Motor neuron (in vitro differentiated cells): ENCODE data around the gene INTS12. TPM values are rescaled to one million over a fixed set of nuclear protein-coding genes. Genes with fewer than 3 reads are reported as not detected.

Source experiments
- ATAC-seq, 8 experiments: fragments of 200-7000 bp; cut with Tn5 transposase; replicated peaks in 6 of 8; 2 replicates each; pipeline ENCODE4 v1.8.0; 2021; ENCODE audit warnings: mild to moderate bottlenecking in 8 of 8, moderate library complexity in 8 of 8
- H3K27ac ChIP-seq, 2 donors: fragments of 250-450 bp; sonication (Bioruptor Pico); 2 replicates each; pipeline ENCODE4 v1.9.0; 2021; ENCODE audit warnings: antibody characterized with exemption in 2 of 2, mild to moderate bottlenecking in 2 of 2, moderate library complexity in 1 of 2
- H3K4me1 ChIP-seq, 2 donors: fragments of 250-450 bp; sonication (Bioruptor Pico); replicated peaks in 1 of 2; 2 replicates each; pipeline ENCODE4 v1.6.1; 2021; ENCODE audit warnings: antibody characterized with exemption in 2 of 2, mild to moderate bottlenecking in 2 of 2, moderate library complexity in 1 of 2
- H3K4me3 ChIP-seq, 5 donors: fragments of 250-450 bp; sonication (Bioruptor Pico); 2 replicates each; pipeline ENCODE4 v1.9.0; 2021; ENCODE audit warnings: antibody characterized with exemption in 5 of 5, mild to moderate bottlenecking in 5 of 5, moderate library complexity in 4 of 5
- WGBS, 10 experiments: fragments of 450-650 bp; shearing (Covaris generic); methylation state at CpG; one replicate each; pipeline ENCODE4 v1.0.0; 2022; 5-methylcytosine and 5-hydroxymethylcytosine counted together
- in situ Hi-C, 9 experiments: fragments of 400-800 bp; cut with MboI; loops; one replicate each; pipeline ENCODE4 v1.15.0; 2021; ENCODE audit warnings: low sequenced_read_pairs in 9 of 9, low pct_unique_long_range_greater_than_20kb in 2 of 9; ENCODE audit not compliant: unreplicated experiment in 9 of 9
- total RNA-seq, 8 experiments: library from RNA; unstranded; fragments of 300-600 nt; gene quantifications; 2 replicates each; pipeline versions ENCODE4 v1.2.3 to v1.2.4, GENCODE V29; 2022

The INTS12 gene
- total RNA-seq, 8 experiments from 2014 or later, result 19.6 to 31.9 (median 25.4) TPM

DNA sequence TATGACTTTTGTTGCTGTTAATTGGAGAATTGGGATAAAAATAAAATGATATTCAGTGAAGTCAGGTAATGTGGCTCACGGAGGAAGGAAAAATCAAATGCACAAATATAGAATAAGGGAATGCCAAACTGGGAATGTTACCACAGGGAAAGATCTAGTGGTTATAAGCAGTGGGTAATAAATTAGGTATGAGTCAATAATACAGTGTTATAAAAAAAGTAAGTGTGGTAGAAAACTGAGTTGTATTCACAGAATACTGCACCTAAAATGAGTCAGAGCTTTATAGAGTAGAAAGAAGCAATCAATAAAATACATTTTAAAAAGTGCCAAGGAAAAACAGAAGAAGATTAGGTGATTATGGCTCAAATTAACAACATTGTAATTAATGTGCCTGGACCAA lies 34.5 kb downstream of the INTS12 start:
- H3K27ac ChIP-seq, result no peak overlapping the region
- in situ Hi-C loops, result loop anchor here in 1 of 9 experiments (25.0 kb wide), 1 partner anchor 137 kb away; no protein-coding TSS in a partner anchor
- no peaks in the 10 kb centered on the region for H3K4me1 ChIP-seq
- 55 to 100% (median 88%) methylated on average over 1 of the region's 1 CpG for WGBS, 10 experiments
- no peak overlapping the region for H3K4me3 ChIP-seq
- no peak for ATAC-seq

DNA sequence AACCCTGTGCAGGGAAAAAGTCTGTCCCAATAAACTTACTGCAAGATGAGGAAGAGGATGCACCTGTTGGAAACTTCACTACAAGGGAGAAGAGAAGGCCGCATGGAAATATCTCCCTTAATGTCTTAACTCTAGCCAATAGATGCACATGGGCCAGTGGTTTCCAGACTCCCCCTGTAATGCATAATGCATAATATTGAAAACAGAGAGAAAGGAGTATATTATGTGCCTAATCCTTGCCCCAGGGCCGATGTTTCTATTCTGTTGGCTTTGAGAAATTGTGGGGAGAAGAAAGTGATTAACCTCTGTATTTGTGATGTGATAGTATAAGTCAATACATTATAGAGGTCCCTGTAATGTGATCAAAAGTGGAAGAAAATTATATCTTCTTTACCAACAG lies 37.2 kb downstream of the INTS12 start:
- no peaks in the 10 kb centered on the region for H3K4me1 ChIP-seq
- peak in 1 of 8 experiments; percentile 79 for ATAC-seq
- 0 to 83% (median 71%) methylated on average over 1 to 2 of the region's 2 CpGs; no CpG with 5 or more reads in 1 of the 10 experiments for WGBS, 10 experiments
- no peak overlapping the region for H3K4me3 ChIP-seq
- no peak overlapping the region for H3K27ac ChIP-seq
- in situ Hi-C loops, result loop anchor here in 1 of 9 experiments (25.0 kb wide), 1 partner anchor 134 kb away; no protein-coding TSS in a partner anchor

DNA sequence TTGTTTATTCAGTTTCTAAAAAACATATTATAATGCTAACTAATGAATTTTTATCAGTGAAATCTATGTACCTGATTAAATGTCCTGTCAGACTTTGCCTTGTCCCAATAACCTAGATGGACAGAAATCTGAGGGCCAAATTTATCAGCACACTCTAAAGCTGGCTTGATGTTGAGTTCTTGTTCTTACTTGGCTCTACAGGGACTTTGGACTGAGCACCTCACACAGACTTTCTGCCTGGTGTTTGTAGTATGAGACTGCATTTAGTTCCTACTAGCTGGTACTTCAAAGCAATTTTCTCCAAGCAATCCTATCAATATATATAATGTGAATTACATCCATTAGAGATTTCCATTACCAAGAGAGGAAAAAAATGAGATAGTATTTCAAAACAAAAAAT lies 37.8 kb downstream of the INTS12 start:
- Histone ChIP-seq H3K27ac (no peak overlapping the region), H3K4me1 (no peaks in the 10 kb centered on the region), H3K4me3 (no peak overlapping the region)
- in situ Hi-C loops, result loop anchor here in 1 of 9 experiments (25.0 kb wide), 1 partner anchor 133 kb away; no protein-coding TSS in a partner anchor
- no peak for ATAC-seq

DNA sequence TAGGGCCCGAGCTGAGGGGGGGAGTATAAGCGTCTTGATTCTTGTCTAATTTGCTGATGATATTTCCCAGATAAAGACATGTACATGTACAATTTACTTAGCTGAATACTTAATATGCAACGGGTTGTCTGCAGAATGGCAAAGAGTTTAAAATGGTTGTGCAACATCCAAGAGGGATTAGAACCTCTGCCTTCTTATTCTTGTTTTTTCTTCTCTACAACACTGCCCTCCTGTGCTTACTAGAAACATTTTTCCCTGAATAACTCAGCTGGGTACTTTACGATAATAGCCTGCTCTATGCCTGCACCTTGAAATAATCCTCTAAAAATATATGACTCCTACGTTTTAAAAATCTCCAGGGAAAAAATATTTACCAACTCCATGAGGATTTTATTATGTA lies 41.8 kb downstream of the INTS12 start:
- Histone ChIP-seq H3K4me1 (no peaks in the 10 kb centered on the region), H3K4me3 (no peak overlapping the region), H3K27ac (no peak overlapping the region)
- in situ Hi-C loops, result loop anchor here in 1 of 9 experiments (25.0 kb wide), 1 partner anchor 129 kb away; no protein-coding TSS in a partner anchor
- WGBS, 10 experiments, result 0 to 62% (median 34%) methylated on average over 2 to 5 of the region's 5 CpGs
- peak in 5 of 8 experiments; percentile 50 to 98 (median 86) for ATAC-seq

DNA sequence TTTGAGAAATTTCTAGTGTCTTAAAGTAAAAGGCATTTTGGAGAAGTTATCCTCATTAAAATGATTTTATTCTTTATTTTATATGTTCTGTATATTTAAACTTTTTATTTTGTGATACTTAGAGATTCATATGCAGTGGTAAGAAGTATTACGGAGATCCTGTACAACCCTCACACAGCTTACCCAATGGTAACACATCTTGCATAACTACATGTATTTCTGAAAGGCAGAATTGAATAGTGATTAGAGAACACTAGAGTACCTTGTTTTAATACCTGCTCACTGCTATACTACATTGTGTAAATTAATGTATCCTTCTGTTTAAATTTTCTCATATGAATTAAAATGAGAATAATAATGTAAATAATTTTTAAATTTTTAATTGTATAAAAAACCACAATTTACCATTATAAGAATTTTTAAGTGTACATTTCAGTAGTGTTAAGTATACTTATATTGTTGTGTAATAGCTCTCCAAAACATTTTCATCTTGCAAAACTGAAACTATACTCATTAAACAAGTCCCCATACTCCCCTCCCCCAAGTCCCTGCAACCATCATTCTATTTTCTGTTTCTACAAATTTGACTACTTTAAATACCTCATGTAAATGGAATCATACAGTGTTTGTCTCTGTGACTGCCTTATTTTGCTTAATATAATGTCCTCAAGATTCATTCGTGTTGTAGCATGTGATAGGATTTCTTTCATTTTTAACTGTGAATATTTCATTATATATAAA lies 45.4 kb downstream of the INTS12 start:
- 32 to 100% (median 79%) methylated on average over 1 to 2 of the region's 2 CpGs; no CpG with 5 or more reads in 2 of the 10 experiments for WGBS, 10 experiments
- Histone ChIP-seq H3K4me3 (no peak overlapping the region), H3K27ac (no peak overlapping the region), H3K4me1 (no peaks in the 10 kb centered on the region)
- ATAC-seq, result no peak
- in situ Hi-C loops, result loop anchor here in 1 of 9 experiments (25.0 kb wide), 1 partner anchor 126 kb away; no protein-coding TSS in a partner anchor

DNA sequence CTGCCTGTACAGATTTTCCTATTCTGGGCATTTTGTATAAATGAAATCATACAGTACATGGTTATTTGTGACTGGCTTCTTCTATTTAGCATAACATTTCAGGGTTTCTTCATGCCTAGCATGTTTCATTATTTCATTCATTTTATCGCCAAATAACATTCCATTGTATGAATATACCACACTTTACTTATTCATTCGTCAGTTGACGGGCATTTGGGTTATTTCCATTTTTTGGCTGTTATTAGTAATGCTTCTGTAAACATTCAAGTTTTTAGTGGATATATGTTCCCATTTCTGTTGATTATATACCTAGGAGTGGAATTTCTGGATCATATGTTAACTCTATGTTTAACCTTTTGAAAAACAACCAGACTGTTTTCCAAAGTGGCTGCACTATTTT lies 47.5 kb downstream of the INTS12 start:
- H3K4me1 ChIP-seq, result no peaks in the 10 kb centered on the region
- in situ Hi-C loops, result loop anchor here in 1 of 9 experiments (25.0 kb wide), 1 partner anchor 124 kb away; no protein-coding TSS in a partner anchor
- ATAC-seq, result no peak
- WGBS, 10 experiments, result 20 to 100% (median 94%) methylated on average over 1 to 3 of the region's 3 CpGs; no CpG with 5 or more reads in 1 of the 10 experiments
- no peak overlapping the region for H3K27ac ChIP-seq
- no peak overlapping the region for H3K4me3 ChIP-seq

DNA sequence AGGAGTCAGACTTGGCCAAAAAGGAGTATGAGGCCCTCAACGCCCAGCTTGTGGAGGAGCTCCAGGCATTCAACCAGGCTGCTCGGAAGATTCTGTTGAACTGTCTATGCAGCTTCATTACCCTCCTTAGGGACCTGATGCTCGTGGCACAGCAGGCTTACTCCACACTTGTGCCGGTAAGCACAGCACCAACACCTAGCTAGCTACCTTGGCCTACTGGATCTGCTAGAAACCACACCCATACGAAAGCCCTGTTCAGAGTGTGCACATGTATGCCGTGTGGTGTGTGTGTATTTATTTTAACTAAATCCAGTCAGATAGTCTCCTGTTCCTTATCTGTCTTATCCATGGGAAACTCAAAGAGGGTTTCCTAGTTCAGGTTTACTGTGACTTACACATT lies 49.3 kb downstream of the INTS12 start:
- ATAC-seq, result no peak

DNA sequence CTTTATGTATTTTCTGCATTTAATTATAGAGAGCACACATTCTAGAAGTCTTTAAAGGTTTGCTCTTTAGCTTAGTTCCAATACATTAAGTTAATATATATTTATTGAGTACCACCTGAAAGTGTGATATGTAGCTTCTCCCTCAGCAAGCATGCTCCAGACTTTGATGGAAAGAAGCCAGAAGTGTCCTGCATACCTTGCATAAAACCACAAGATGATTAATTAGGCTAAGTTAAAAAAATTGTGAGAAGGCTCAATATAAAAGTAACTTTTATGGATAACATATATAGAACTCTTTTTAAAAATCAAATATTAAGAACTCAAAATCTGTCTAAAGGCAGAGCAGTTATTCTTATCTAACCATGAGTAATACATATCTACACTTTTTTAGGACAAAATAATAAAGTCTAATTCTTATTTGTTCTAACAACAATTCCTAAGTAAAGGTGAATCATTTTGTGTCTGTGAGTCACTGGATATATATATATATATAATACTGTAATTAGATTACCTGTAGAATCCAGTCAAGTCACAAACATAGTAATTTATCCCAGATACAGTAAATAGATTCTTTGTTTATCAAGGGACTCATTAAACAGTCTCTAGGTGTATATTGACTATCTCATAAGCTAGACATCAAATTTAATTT lies 51.2 kb downstream of the INTS12 start:
- no peak for ATAC-seq
- in situ Hi-C loops, result loop anchor here in 1 of 9 experiments (25.0 kb wide), 1 partner anchor 120 kb away; no protein-coding TSS in a partner anchor
- H3K4me3 ChIP-seq, result no peak overlapping the region
- peaks cover 0 to 7% of the 10 kb centered on the region in 2 donors for H3K4me1 ChIP-seq
- H3K27ac ChIP-seq, result no peak overlapping the region

More for the DNA sequence above, 49.3 kb downstream of the INTS12 start:
- H3K27ac ChIP-seq, result no peak overlapping the region
- in situ Hi-C loops, result loop anchor here in 1 of 9 experiments (25.0 kb wide), 1 partner anchor 122 kb away; no protein-coding TSS in a partner anchor
- 0 to 100% (median 76%) methylated on average over 1 to 6 of the region's 6 CpGs; no CpG with 5 or more reads in 2 of the 10 experiments for WGBS, 10 experiments
- H3K4me1 ChIP-seq, result no peaks in the 10 kb centered on the region
- H3K4me3 ChIP-seq, result no peak overlapping the region

DNA sequence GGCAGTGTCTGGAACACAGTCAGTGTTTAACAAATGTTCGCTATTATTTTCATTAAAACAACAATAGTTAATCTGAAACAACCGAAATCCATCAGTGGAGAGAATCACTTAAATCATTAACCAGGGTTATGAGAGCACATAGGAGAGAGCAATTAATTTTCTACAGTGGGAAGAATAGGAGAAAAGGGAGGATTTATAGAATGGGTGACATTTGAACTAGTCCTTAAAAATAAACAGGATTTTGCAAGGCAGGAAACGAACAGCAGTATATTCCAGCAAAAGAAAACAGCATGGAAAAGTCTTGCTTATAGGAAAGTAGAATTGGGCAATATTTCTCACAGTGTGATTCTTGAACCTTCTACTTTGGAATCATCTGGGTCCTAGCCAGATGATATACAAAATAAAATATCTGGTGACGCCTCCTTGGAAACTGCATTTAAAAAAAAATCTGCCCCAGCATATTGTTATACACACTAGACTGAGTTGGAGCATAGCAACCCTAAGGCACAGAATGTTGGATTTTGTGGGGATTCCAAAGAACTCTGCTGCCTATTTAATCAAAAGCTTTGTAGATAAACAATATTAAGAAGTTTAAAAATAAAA lies 56.1 kb downstream of the INTS12 start:
- Histone ChIP-seq H3K4me1 (peaks cover 0 to 8% of the 10 kb centered on the region in 2 donors), H3K27ac (no peak overlapping the region), H3K4me3 (no peak overlapping the region)
- in situ Hi-C loops, result loop anchor here in 1 of 9 experiments (25.0 kb wide), 1 partner anchor 115 kb away; no protein-coding TSS in a partner anchor
- 38 to 100% (median 71%) methylated on average over 1 to 4 of the region's 4 CpGs for WGBS, 10 experiments
- ATAC-seq, result peak in 1 of 8 experiments; percentile 85

DNA sequence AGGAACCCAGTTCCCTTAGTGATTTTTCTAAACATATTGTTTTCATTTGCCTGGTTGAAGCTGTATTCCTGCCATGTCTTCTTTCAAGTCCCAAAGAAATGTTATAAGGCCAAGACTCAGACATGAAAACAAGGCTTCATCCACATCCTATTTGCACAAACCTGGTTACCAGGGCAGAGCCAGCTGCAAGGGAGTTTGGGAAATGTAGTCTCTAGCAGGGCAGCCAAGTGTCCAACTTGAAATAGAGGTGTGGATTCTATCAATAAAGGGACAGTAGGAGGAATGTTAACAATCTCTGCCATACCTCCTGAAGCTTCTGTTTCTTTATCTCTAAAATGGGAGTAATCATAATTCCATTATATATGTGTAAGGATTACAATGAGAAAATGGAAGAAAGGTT lies 56.6 kb downstream of the INTS12 start:
- Histone ChIP-seq H3K4me1 (peaks cover 0 to 8% of the 10 kb centered on the region in 2 donors), H3K4me3 (no peak overlapping the region), H3K27ac (no peak overlapping the region)
- in situ Hi-C loops, result loop anchor here in 1 of 9 experiments (25.0 kb wide), 1 partner anchor 115 kb away; no protein-coding TSS in a partner anchor
- no peak for ATAC-seq

DNA sequence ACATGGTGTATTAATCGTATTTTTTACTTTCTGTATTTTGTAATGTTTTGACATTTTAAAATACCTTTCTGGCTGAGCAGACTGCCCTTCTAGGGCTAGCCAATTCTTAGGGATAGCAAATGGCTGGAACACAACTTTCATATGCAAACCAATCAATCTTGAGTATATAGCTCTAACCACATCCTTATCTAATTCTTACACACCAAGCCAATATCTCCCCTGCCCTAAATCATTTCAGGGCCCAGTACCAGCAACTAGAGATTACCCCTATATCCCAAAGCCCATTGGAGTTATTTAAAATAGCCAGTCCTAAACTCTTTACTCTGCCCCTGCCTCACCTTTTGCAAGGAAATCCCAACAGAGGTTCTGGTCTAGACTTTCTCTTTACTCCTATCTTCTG lies 58.3 kb downstream of the INTS12 start:
- no peak overlapping the region for H3K27ac ChIP-seq
- in situ Hi-C loops, result loop anchor here in 1 of 9 experiments (25.0 kb wide), 1 partner anchor 113 kb away; no protein-coding TSS in a partner anchor
- WGBS, 10 experiments, result 0 to 90% (median 26%) methylated on average over 1 of the region's 1 CpG; no CpG with 5 or more reads in 2 of the 10 experiments
- no peak overlapping the region for H3K4me3 ChIP-seq
- peaks cover 8 to 12% of the 10 kb centered on the region in 2 donors for H3K4me1 ChIP-seq
- no peak for ATAC-seq

DNA sequence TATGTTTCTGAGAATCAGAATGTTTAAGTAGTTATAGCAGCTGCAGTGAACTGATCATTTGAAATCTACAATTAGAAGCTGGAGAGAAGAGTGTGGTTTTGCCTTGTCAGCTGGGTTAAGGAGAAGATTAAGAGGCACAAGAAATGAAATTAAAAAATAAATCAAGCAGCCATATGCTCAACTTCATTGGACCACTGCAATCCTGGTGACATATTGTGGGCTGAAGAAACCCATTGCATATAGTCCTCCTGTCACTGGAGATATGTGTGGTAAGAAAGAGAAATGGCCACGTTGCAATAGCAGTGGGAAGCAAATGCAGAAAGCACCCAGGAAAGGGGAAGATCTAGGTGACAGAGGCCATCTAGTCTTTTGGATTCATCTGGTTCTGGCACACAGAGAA lies 63.0 kb downstream of the INTS12 start:
- WGBS, 10 experiments, result 14 to 86% (median 83%) methylated on average over 1 of the region's 1 CpG; no CpG with 5 or more reads in 7 of the 10 experiments
- ATAC-seq, result peak in 4 of 8 experiments; percentile 10 to 77 (median 39)
- H3K27ac ChIP-seq, result no peak overlapping the region
- in situ Hi-C loops, result no loop called here
- H3K4me1 ChIP-seq, result peaks cover 13 to 17% of the 10 kb centered on the region in 2 donors
- H3K4me3 ChIP-seq, result no peak overlapping the region
